Mesothelial cell of epicardium (in vitro differentiated cells): Measurements from ENCODE around the gene KRTAP10-3. TPM values are rescaled to one million over a fixed set of nuclear protein-coding genes. Genes with fewer than 3 reads are reported as not detected.

Experiments
- DNase-seq, 2 experiments: peaks; one replicate each; pipeline ENCODE4 v3.0.0; 2021; ENCODE audit warnings: low spot score in 2 of 2; ENCODE audit not compliant: unreplicated experiment in 2 of 2
- H3K27ac Mint-ChIP-seq: 2 replicates; pipeline ENCODE4 v1.8.0; 2021; ENCODE audit warnings: mixed read lengths
- H3K27me3 Mint-ChIP-seq: 2 replicates; pipeline ENCODE4 v1.8.0; 2021; ENCODE audit warnings: low read depth, mixed read lengths
- H3K36me3 Mint-ChIP-seq: 2 replicates; pipeline ENCODE4 v1.8.0; 2021; ENCODE audit warnings: mixed read lengths
- H3K4me1 Mint-ChIP-seq: 2 replicates; pipeline ENCODE4 v1.8.0; 2021; ENCODE audit warnings: mixed read lengths
- H3K4me3 Mint-ChIP-seq: 2 replicates; pipeline ENCODE4 v1.8.0; 2021; ENCODE audit warnings: mild to moderate bottlenecking, moderate library complexity, mixed read lengths
- H3K9me3 Mint-ChIP-seq: 2 replicates; pipeline ENCODE4 v1.8.0; 2021; ENCODE audit warnings: mixed read lengths
- total RNA-seq: library from RNA; stranded (reverse); gene quantifications from 3 replicates; pipeline ENCODE4 v1.2.1, GENCODE V29; 2021
- TF ChIP-seq, protein P1 (sequence below): fragments of 200-600 bp; sonication (generic); IDR thresholded peaks from one replicate; pipeline ENCODE4 v1.5.0; 2021; ENCODE audit warnings: antibody characterized with exemption; ENCODE audit not compliant: unreplicated experiment

Gene KRTAP10-3
- total RNA-seq, 1 donor from 2014 or later, result not detected

DNA sequence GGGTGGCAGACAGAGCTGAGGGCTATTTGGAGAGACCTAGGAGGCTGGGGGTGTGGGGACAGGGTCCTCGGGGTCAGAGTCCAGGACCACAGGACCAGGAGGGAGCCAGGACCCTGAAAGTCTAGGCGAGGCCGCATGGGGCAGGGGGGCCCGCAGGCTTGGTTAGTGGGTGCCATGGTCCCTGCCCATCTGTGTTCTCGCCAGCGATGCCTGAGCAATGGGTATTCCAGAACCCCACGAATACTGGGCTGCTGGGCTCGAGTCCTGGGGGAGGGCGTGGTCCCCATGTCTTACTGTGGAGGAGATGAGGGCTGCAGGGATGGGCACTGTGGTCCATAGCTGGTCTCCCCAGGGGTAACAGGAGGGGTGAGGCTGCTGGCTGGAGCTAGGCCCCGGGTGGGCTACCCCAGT lies 31.7 kb upstream of the KRTAP10-3 start:
- DNase-seq, result peak in 1 of 2 experiments; percentile 34
- TF ChIP-seq, protein P1, sequence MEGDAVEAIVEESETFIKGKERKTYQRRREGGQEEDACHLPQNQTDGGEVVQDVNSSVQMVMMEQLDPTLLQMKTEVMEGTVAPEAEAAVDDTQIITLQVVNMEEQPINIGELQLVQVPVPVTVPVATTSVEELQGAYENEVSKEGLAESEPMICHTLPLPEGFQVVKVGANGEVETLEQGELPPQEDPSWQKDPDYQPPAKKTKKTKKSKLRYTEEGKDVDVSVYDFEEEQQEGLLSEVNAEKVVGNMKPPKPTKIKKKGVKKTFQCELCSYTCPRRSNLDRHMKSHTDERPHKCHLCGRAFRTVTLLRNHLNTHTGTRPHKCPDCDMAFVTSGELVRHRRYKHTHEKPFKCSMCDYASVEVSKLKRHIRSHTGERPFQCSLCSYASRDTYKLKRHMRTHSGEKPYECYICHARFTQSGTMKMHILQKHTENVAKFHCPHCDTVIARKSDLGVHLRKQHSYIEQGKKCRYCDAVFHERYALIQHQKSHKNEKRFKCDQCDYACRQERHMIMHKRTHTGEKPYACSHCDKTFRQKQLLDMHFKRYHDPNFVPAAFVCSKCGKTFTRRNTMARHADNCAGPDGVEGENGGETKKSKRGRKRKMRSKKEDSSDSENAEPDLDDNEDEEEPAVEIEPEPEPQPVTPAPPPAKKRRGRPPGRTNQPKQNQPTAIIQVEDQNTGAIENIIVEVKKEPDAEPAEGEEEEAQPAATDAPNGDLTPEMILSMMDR, result no peak
- Mint-ChIP-seq H3K4me3 (no peak overlapping the region), H3K9me3 (peaks cover 15% of the 10 kb centered on the region), H3K27me3 (peaks cover 15% of the 10 kb centered on the region), H3K4me1 (peaks cover 15% of the 10 kb centered on the region), H3K27ac (no peak overlapping the region), H3K36me3 (no peaks in the 10 kb centered on the region)

DNA sequence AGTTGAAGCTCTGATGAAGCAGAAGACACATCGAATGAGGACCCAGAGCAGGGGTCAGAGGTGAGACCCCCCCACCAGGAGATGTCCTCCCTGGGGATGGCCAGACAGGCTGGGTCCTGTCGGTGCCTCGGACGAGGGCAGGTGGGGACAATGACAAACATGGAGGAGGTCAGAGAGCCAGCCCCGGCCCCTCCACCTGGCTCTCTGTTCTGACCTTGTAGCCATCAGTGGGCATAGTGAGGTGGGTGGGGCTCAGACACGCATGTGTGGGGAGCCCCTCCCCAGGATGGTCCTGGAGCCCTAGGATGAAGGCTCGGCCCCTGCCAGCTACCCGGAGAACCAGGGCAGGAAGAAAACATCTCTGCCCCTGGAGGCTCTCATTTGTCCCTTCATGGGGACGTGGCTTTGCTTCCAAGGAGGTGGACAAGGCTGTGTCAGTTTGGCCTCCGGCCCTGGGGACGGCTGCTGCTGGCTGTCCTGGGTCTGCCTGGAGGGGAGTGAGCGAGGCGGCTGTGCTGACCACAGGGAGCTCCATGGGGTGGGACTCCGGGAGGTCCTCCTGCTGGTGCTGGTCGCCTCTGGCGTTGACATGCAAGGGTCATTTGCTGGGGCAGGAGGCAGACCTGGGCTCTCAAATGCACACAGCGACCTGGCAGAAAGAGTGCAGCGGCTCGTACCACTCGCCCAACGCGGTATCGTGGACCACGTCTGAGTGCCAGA lies 31.2 kb upstream of the KRTAP10-3 start:
- no peaks in the 10 kb centered on the region for H3K36me3 Mint-ChIP-seq
- peaks cover 18% of the 10 kb centered on the region for H3K27me3 Mint-ChIP-seq
- no peak overlapping the region for H3K4me3 Mint-ChIP-seq
- peaks cover 16% of the 10 kb centered on the region for H3K9me3 Mint-ChIP-seq
- TF ChIP-seq, protein P1, result no peak
- DNase-seq, result peak in 1 of 2 experiments; percentile 31
- H3K4me1 Mint-ChIP-seq, result peaks cover 14% of the 10 kb centered on the region
- no peak overlapping the region for H3K27ac Mint-ChIP-seq

GRCh38 chr21:44589094-44589493 lies 30.5 kb upstream of the KRTAP10-3 start:
- TF ChIP-seq, protein P1, result no peak
- no peak for DNase-seq
- Mint-ChIP-seq H3K36me3 (no peaks in the 10 kb centered on the region), H3K4me1 (peaks cover 10% of the 10 kb centered on the region), H3K4me3 (no peak overlapping the region), H3K9me3 (peaks cover 16% of the 10 kb centered on the region), H3K27ac (no peak overlapping the region), H3K27me3 (peaks cover 20% of the 10 kb centered on the region)

- TF ChIP-seq, protein P1, result no peak
- H3K27me3 Mint-ChIP-seq, result peaks cover 24% of the 10 kb centered on the region
- no peaks in the 10 kb centered on the region for H3K36me3 Mint-ChIP-seq
- no peak for DNase-seq
- H3K27ac Mint-ChIP-seq, result no peak overlapping the region
- no peak overlapping the region for H3K4me3 Mint-ChIP-seq
- peaks cover 8% of the 10 kb centered on the region for H3K4me1 Mint-ChIP-seq
- H3K9me3 Mint-ChIP-seq, result peaks cover 23% of the 10 kb centered on the region
Measured at GRCh38 chr21:44585892-44586291, 27.3 kb upstream of the KRTAP10-3 start.

GRCh38 chr21:44583800-44584147 lies 25.2 kb upstream of the KRTAP10-3 start:
- no peak overlapping the region for H3K4me3 Mint-ChIP-seq
- peaks cover 8% of the 10 kb centered on the region for H3K4me1 Mint-ChIP-seq
- peaks cover 24% of the 10 kb centered on the region for H3K9me3 Mint-ChIP-seq
- H3K27me3 Mint-ChIP-seq, result peaks cover 24% of the 10 kb centered on the region
- TF ChIP-seq, protein P1, result no peak
- H3K36me3 Mint-ChIP-seq, result no peaks in the 10 kb centered on the region
- H3K27ac Mint-ChIP-seq, result no peak overlapping the region
- DNase-seq, result no peak
